HCT116 (cell line): Measurements from ENCODE around the gene FAAP100. TPM values are rescaled to one million over a fixed set of nuclear protein-coding genes. Genes with fewer than 3 reads are reported as not detected.
A peak's percentile ranks its signal among the peaks of the same experiment; 100 is the strongest.

Experiments
- ATAC-seq: fragments of 200-7000 bp; cut with Tn5 transposase; 2 replicates; pipeline ENCODE4 v1.9.1; 2020; ENCODE audit warnings: mild to moderate bottlenecking, moderate library complexity
- BruUV-seq: library from RNA; stranded (reverse); fragments of 400-500 nt; replicated peaks from 2 replicates; lab custom pipeline; 2021; lab: Mats Ljungman, UMichigan
- CTCF ChIA-PET: fragments of 300-600 bp; sonication (Branson Sonifier 250); formaldehyde crosslinking; loops from one replicate; lab custom pipeline; 2021; ENCODE audit warnings: antibody characterized with exemption; lab: Charles Lee
- POLR2A ChIA-PET: fragments of 300-600, 350-600 bp; sonication (Branson Sonifier 250); formaldehyde crosslinking; loops from one replicate; lab custom pipeline; 2021; ENCODE audit warnings: antibody characterized with exemption; lab: Charles Lee
- RAD21 ChIA-PET, 2 experiments: fragments of 300-600 bp; sonication (Branson Sonifier 250); formaldehyde crosslinking; loops; one replicate each; lab custom pipeline; 2023; ENCODE audit warnings: low total read pairs in 2 of 2; ENCODE audit not compliant: uncharacterized antibody in 2 of 2, unreplicated experiment in 2 of 2, low non-redundant PET in 1 of 2; lab: Charles Lee
- DNase-seq: peaks from one replicate; pipeline ENCODE4 v3.0.0-alpha.2; 2010; ENCODE audit warnings: low read depth, low spot score
- H2AFZ ChIP-seq: fragments of 200-600 bp; shearing (Covaris generic), sonication (generic); 2 replicates; pipeline ENCODE4 v1.6.1; 2017; ENCODE audit warnings: low read depth, mixed run types, mixed read lengths, antibody characterized with exemption, low read length; ENCODE audit not compliant: poor library complexity, severe bottlenecking
- H3K27ac ChIP-seq: 2 replicates; pipeline ENCODE4 v1.5.1; 2012; ENCODE audit warnings: low read depth, low read length
- H3K27me3 ChIP-seq: fragments of 200-600 bp; sonication (generic); 2 replicates; pipeline ENCODE4 v1.6.1; 2016; ENCODE audit warnings: mixed run types, low read length, mixed read lengths; ENCODE audit not compliant: insufficient read depth
- H3K36me3 ChIP-seq, 2 experiments: fragments of 200-500 bp in 1 of 2; fragments of 200-600 bp in 1 of 2; sonication (Bioruptor generic) in 1 of 2; sonication (generic) in 1 of 2; 2 replicates each; pipeline versions ENCODE4 v1.5.1 to v1.6.1; 2014 to 2016; ENCODE audit warnings: low read length in 2 of 2, inconsistent platforms in 1 of 2, mixed read lengths in 1 of 2, mixed run types in 1 of 2; ENCODE audit not compliant: insufficient read depth in 2 of 2, control insufficient read depth in 1 of 2
- H3K4me1 ChIP-seq, 2 experiments: fragments of 200-600 bp in 1 of 2; sonication (generic) in 1 of 2; 2 replicates each; pipeline versions ENCODE4 v1.5.1 to v1.6.1; 2012 to 2017; ENCODE audit warnings: low read length in 2 of 2, inconsistent platforms in 1 of 2, mild to moderate bottlenecking in 1 of 2, mixed read lengths in 1 of 2, mixed run types in 1 of 2, moderate library complexity in 1 of 2; ENCODE audit not compliant: insufficient read depth in 2 of 2, control insufficient read depth in 1 of 2
- H3K4me2 ChIP-seq: fragments of 200-600 bp; sonication (generic); 2 replicates; pipeline ENCODE4 v1.6.1; 2017; ENCODE audit warnings: mixed run types, low read length, mixed read lengths
- H3K4me3 ChIP-seq, 2 experiments: fragments of 200-600 bp in 1 of 2; sonication (generic) in 1 of 2; replicated peaks in 1 of 2; 2 replicates each; pipeline ENCODE4 v1.5.1; 2011 to 2016; ENCODE audit warnings: low read length in 2 of 2, control low read depth in 1 of 2, low read depth in 1 of 2, mild to moderate bottlenecking in 1 of 2, mixed read lengths in 1 of 2, mixed run types in 1 of 2
- H3K79me2 ChIP-seq: fragments of 200-600 bp; sonication (generic); 2 replicates; pipeline ENCODE4 v1.6.1; 2017; ENCODE audit warnings: mild to moderate bottlenecking, mixed run types, low read length, moderate library complexity, mixed read lengths; ENCODE audit not compliant: insufficient read depth
- H3K9ac ChIP-seq: fragments of 200-600 bp; sonication (generic); 2 replicates; pipeline ENCODE4 v1.6.1; 2016; ENCODE audit warnings: low read length, mixed read lengths
- H3K9me2 ChIP-seq: fragments of 200-600 bp; sonication (generic), shearing (Covaris generic); 2 replicates; pipeline ENCODE4 v1.6.1; 2017; ENCODE audit warnings: mixed run types, mild to moderate bottlenecking, moderate library complexity; ENCODE audit not compliant: insufficient read depth
- H3K9me3 ChIP-seq, 2 experiments: fragments of 200-500 bp in 1 of 2; fragments of 200-600 bp in 1 of 2; sonication (Bioruptor generic) in 1 of 2; sonication (generic) in 1 of 2; 2 replicates each; pipeline ENCODE4 v1.6.1; 2014 to 2017; ENCODE audit warnings: low read length in 2 of 2, mixed read lengths in 2 of 2, inconsistent platforms in 1 of 2, low read depth in 1 of 2, mild to moderate bottlenecking in 1 of 2, mixed run types in 1 of 2, moderate library complexity in 1 of 2; ENCODE audit not compliant: control insufficient read depth in 1 of 2, insufficient read depth in 1 of 2
- H4K20me1 ChIP-seq: fragments of 200-600 bp; sonication (generic), shearing (Covaris generic); 2 replicates; pipeline ENCODE4 v1.6.1; 2017; ENCODE audit warnings: mixed run types, mild to moderate bottlenecking, moderate library complexity; ENCODE audit not compliant: insufficient read depth
- CEBPB ChIP-seq: IDR thresholded peaks from 2 replicates; pipeline ENCODE4 v1.6.1; 2012; ENCODE audit warnings: low read depth
- EGR1 ChIP-seq: IDR thresholded peaks from 2 replicates; pipeline ENCODE4 v1.6.1; 2012; ENCODE audit warnings: low read depth
- POLR2A ChIP-seq: IDR thresholded peaks from 2 replicates; pipeline ENCODE4 v1.7.0; 2011; ENCODE audit warnings: borderline replicate concordance; ENCODE audit not compliant: insufficient read depth, insufficient read length; ENCODE audit errors: extremely low read depth
- POLR2AphosphoS5 ChIP-seq: IDR thresholded peaks from 2 replicates; pipeline ENCODE4 v1.6.1; 2011; ENCODE audit warnings: mild to moderate bottlenecking, low read depth, low read length, moderate library complexity
- REST ChIP-seq: IDR thresholded peaks from 2 replicates; pipeline ENCODE4 v1.6.1; 2012; ENCODE audit warnings: low read depth
- intact Hi-C: fragments of 100-400 bp; cut with micrococcal nuclease; formaldehyde crosslinking; loops from 2 replicates; pipeline ENCODE4 v1.10.0; 2022
- total RNA-seq: library from RNA; stranded (reverse); gene quantifications from one replicate; pipeline ENCODE4 v1.2.1, GENCODE V29; 2021; ENCODE audit not compliant: unreplicated experiment

The FAAP100 gene
- total RNA-seq, 1 experiment from 2014 or later, result 53.4 TPM

GRCh38 chr17:81518113-81518784 is 33.9 kb downstream of the FAAP100 start:
- Histone ChIP-seq H3K27ac (peak overlapping the region; percentile 98), H3K4me3 (peak overlapping the region; percentile 56 to 77), H3K36me3 (no peaks in the 10 kb centered on the region), H3K79me2 (peaks cover 36% of the 10 kb centered on the region), H2AFZ (no peak overlapping the region), H3K9me3 (no peaks in the 10 kb centered on the region), H3K4me1 (peaks cover 34 to 71% of the 10 kb centered on the region in 2 experiments), H3K9me2 (no peaks in the 10 kb centered on the region), H3K4me2 (peak overlapping the region; percentile 100)
- TSS peak; percentile 28 for BruUV-seq
- ATAC-seq, result peak; percentile 2
- TF ChIP-seq POLR2AphosphoS5, result no peak
- TF ChIP-seq EGR1, result no peak
- no peak for TF ChIP-seq POLR2A
- TF ChIP-seq REST, result no peak
- no peak for TF ChIP-seq CEBPB
- TF ChIP-seq, all 23 proteins: peak for 0
- no peak for DNase-seq
- Histone ChIP-seq H3K27me3 (no peaks in the 10 kb centered on the region), H3K9ac (peak overlapping the region; percentile 94), H4K20me1 (no peaks in the 10 kb centered on the region)
- intact Hi-C loops, result no loop called here
- POLR2A ChIA-PET, result interaction anchor here (0.9 to 3.1 kb wide), 12 partner anchors 7 to 279 kb away, joined by 3 to 42 read pairs (median 4); partner anchors contain the start of genes ARL16, BAHCC1, FAAP100 and HGS
- CTCF ChIA-PET, result interaction anchor here (1.1 to 1.5 kb wide), 4 partner anchors 9 to 83 kb away, joined by 3 to 8 read pairs (median 4); no protein-coding TSS in a partner anchor
- RAD21 ChIA-PET, result interaction anchor here in 1 of 2 experiments (1.0 kb wide), 2 partner anchors 10 to 20 kb away, joined by 3 to 4 read pairs; partner anchors contain the start of gene FSCN2
